Lung (tissue), 12 donors: Measurements from ENCODE around the gene NKIRAS2. TPM values are rescaled to one million over a fixed set of nuclear protein-coding genes. Genes with fewer than 3 reads are reported as not detected.
A peak's percentile ranks its signal among the peaks of the same experiment; 100 is the strongest.
"Not testable (repeated sequence)": the region's sequence is repeated elsewhere in the genome, so short reads cannot be mapped to it uniquely, and the experiment has no call there.

ENCODE experiments used
- ATAC-seq: fragments of 200-7000 bp; cut with Tn5 transposase; one replicate; pipeline ENCODE4 v1.9.1; 2020; ENCODE audit warnings: moderate number of reproducible peaks; ENCODE audit not compliant: insufficient read depth, low FRiP score
- DNase-seq, 3 donors: peaks; one replicate each; pipeline ENCODE4 v3.0.0-alpha.2; 2013 to 2017
- H3K27ac ChIP-seq, 2 donors: one replicate each; pipeline ENCODE4 v1.5.1; 2013; ENCODE audit warnings: mild to moderate bottlenecking in 2 of 2, moderate library complexity in 2 of 2, control low read depth in 1 of 2, inconsistent platforms in 1 of 2, low read depth in 1 of 2, low read length in 1 of 2
- H3K27me3 ChIP-seq, 3 donors: one replicate each; pipeline ENCODE4 v1.5.1; 2013; ENCODE audit warnings: low read length in 2 of 3; ENCODE audit not compliant: control insufficient read depth in 3 of 3, insufficient read depth in 3 of 3
- H3K36me3 ChIP-seq, 4 donors: one replicate each; pipeline ENCODE4 v1.5.1; 2013; ENCODE audit warnings: low read length in 4 of 4, mild to moderate bottlenecking in 1 of 4, moderate library complexity in 1 of 4; ENCODE audit not compliant: control insufficient read depth in 4 of 4, insufficient read depth in 4 of 4
- H3K4me1 ChIP-seq, 5 donors: one replicate each; pipeline ENCODE4 v1.5.1; 2013; ENCODE audit warnings: low read length in 5 of 5, mild to moderate bottlenecking in 2 of 5, moderate library complexity in 1 of 5; ENCODE audit not compliant: control insufficient read depth in 5 of 5, insufficient read depth in 5 of 5
- H3K4me3 ChIP-seq: one replicate; pipeline ENCODE4 v1.5.1; 2013; ENCODE audit warnings: mild to moderate bottlenecking, control low read depth, moderate library complexity
- H3K9ac ChIP-seq, 2 donors: one replicate each; pipeline ENCODE4 v1.5.1; 2013; ENCODE audit warnings: low read length in 2 of 2, control low read depth in 1 of 2; ENCODE audit not compliant: insufficient read depth in 1 of 2
- H3K9me3 ChIP-seq, 4 donors: one replicate each; pipeline ENCODE4 v1.5.1; 2013; ENCODE audit warnings: low read length in 3 of 4, mild to moderate bottlenecking in 1 of 4, moderate library complexity in 1 of 4; ENCODE audit not compliant: control insufficient read depth in 4 of 4, insufficient read depth in 3 of 4
- CTCF ChIP-seq: IDR thresholded peaks from 2 replicates; pipeline ENCODE4 v1.5.1; 2012; ENCODE audit warnings: mild to moderate bottlenecking; ENCODE audit errors: control extremely low read depth, extremely low read depth
- WGBS, 2 donors: extraction: QIAGEN DNeasy Blood & Tissue Kit; methylation state at CpG; one replicate each; pipeline ENCODE4 v1.1.7; 2013; 5-methylcytosine and 5-hydroxymethylcytosine counted together
- polyA plus RNA-seq, 2 donors: library from polyadenylated mRNA; stranded (reverse); fragments of 200-250 nt; gene quantifications; one replicate each; pipeline ENCODE4 v1.2.1, GENCODE V29; 2013
- total RNA-seq, 2 donors: library from RNA; depleted of rRNA in 1 of 2; stranded (reverse); fragments of >200 nt in 1 of 2; gene quantifications; one replicate each; pipeline ENCODE4 v1.2.1, GENCODE V29; 2014 to 2021
- donor health status: control.
- donor health status: control.
- donor health status: Bipolar disorder and iron deficiency.
- donor health status: healthy.
- donor health status: DM: yes; HTN: yes; CAD: no.

Gene NKIRAS2
- total and polyA plus RNA-seq, 4 donors, result 29.2 to 44.2 (median 32.3) TPM

- 91 to 93% methylated on average over 4 of the region's 4 CpGs for WGBS, 2 donors
- ATAC-seq (no peak), DNase-seq (no peak)
- H3K9me3 ChIP-seq, result no peaks in the 10 kb centered on the region
- no peak overlapping the region for H3K9ac ChIP-seq
- H3K27ac ChIP-seq, result no peak overlapping the region
- TF ChIP-seq CTCF, result no peak
- H3K4me1 ChIP-seq, result peaks cover 0 to 27% (median 9%) of the 10 kb centered on the region in 5 donors
- no peak overlapping the region for H3K4me3 ChIP-seq
- peaks cover 0 to 22% (median 19%) of the 10 kb centered on the region in 4 donors for H3K36me3 ChIP-seq
- no peaks in the 10 kb centered on the region for H3K27me3 ChIP-seq
These were observed 902 bp upstream of the NKIRAS2 start for GRCh38 chr17:42018988-42019387.

GRCh38 chr17:42020845-42021244, 955 bp downstream of the NKIRAS2 start:
- peak overlapping the region; percentile 12 to 94 for H3K9ac ChIP-seq
- H3K4me1 ChIP-seq, result peaks cover 0 to 24% (median 10%) of the 10 kb centered on the region in 5 donors
- peaks cover 0 to 28% (median 21%) of the 10 kb centered on the region in 4 donors for H3K36me3 ChIP-seq
- 76 to 85% methylated on average over 8 of the region's 8 CpGs for WGBS, 2 donors
- peak overlapping the region in 1 of 2 donors; percentile 10 for H3K27ac ChIP-seq
- H3K27me3 ChIP-seq, ATAC-seq, H3K9me3 ChIP-seq, H3K4me3 ChIP-seq, DNase-seq: not testable (repeated sequence)

GRCh38 chr17:42023524-42024349, 3.8 kb downstream of the NKIRAS2 start:
- peaks cover 0 to 28% (median 16%) of the 10 kb centered on the region in 4 donors for H3K36me3 ChIP-seq
- TF ChIP-seq CTCF, result no peak
- 48 to 57% methylated on average over 15 of the region's 15 CpGs for WGBS, 2 donors
- no peak for ATAC-seq
- no peak overlapping the region for H3K4me3 ChIP-seq
- no peaks in the 10 kb centered on the region for H3K9me3 ChIP-seq
- H3K27ac ChIP-seq, result peak overlapping the region; percentile 78 to 84
- H3K4me1 ChIP-seq, result peaks cover 0 to 17% (median 8%) of the 10 kb centered on the region in 5 donors
- no peaks in the 10 kb centered on the region for H3K27me3 ChIP-seq
- no peak overlapping the region for H3K9ac ChIP-seq
- no peak for DNase-seq

GRCh38 chr17:42025191-42025579, 5.3 kb downstream of the NKIRAS2 start:
- DNase-seq (no peak), ATAC-seq (no peak)
- H3K36me3 ChIP-seq, result peaks cover 0 to 28% (median 16%) of the 10 kb centered on the region in 4 donors
- 61 to 68% methylated on average over 8 of the region's 8 CpGs for WGBS, 2 donors
- peak overlapping the region; percentile 62 to 91 for H3K27ac ChIP-seq
- H3K4me3 ChIP-seq, result no peak overlapping the region
- H3K9ac ChIP-seq, result no peak overlapping the region
- no peak for TF ChIP-seq CTCF
- no peaks in the 10 kb centered on the region for H3K27me3 ChIP-seq
- H3K9me3 ChIP-seq, result no peaks in the 10 kb centered on the region
- peaks cover 0 to 14% (median 5%) of the 10 kb centered on the region in 5 donors for H3K4me1 ChIP-seq
